Skeletal muscle tissue (tissue), 4 donors: ENCODE measurements around the gene EMP2. TPM values are rescaled to one million over a fixed set of nuclear protein-coding genes. Genes with fewer than 3 reads are reported as not detected.
A peak's percentile ranks its signal among the peaks of the same experiment; 100 is the strongest.

Source experiments
- H3K27ac ChIP-seq: one replicate; pipeline ENCODE4 v1.7.0; 2013; ENCODE audit warnings: mild to moderate bottlenecking, low read depth, low read length, inconsistent platforms
- H3K27me3 ChIP-seq, 3 donors: one replicate each; pipeline ENCODE4 v1.7.0; 2013; ENCODE audit warnings: low read length in 3 of 3; ENCODE audit not compliant: control insufficient read depth in 3 of 3, insufficient read depth in 3 of 3
- H3K36me3 ChIP-seq, 3 donors: one replicate each; pipeline ENCODE4 v1.7.0; 2013; ENCODE audit warnings: low read length in 3 of 3; ENCODE audit not compliant: control insufficient read depth in 3 of 3, insufficient read depth in 3 of 3
- H3K4me1 ChIP-seq, 3 donors: one replicate each; pipeline ENCODE4 v1.7.0; 2013; ENCODE audit warnings: low read length in 3 of 3, mild to moderate bottlenecking in 3 of 3; ENCODE audit not compliant: control insufficient read depth in 3 of 3, insufficient read depth in 3 of 3
- H3K4me3 ChIP-seq, 3 donors: one replicate each; pipeline ENCODE4 v1.7.0; 2013; ENCODE audit warnings: low read length in 3 of 3
- H3K9ac ChIP-seq, 3 donors: one replicate each; pipeline ENCODE4 v1.7.0; 2013; ENCODE audit warnings: low read length in 3 of 3, mild to moderate bottlenecking in 3 of 3, moderate library complexity in 2 of 3, low read depth in 1 of 3
- H3K9me3 ChIP-seq, 3 donors: one replicate each; pipeline ENCODE4 v1.7.0; 2013; ENCODE audit warnings: low read length in 3 of 3; ENCODE audit not compliant: control insufficient read depth in 3 of 3
- total RNA-seq: library from RNA; depleted of rRNA; stranded (reverse); fragments of >200 nt; gene quantifications from one replicate; pipeline ENCODE4 v1.2.3, GENCODE V29; 2014
- donor health status: Osteomylitis.

Gene EMP2
- total RNA-seq, 1 donor from 2014 or later: 42.8 TPM

GRCh38 chr16:10580883-10581247 lies 467 bp upstream of the EMP2 start:
- H3K9ac ChIP-seq: peak overlapping the region; percentile 43 to 93 (median 86)
- peaks cover 43 to 55% (median 44%) of the 10 kb centered on the region in 3 donors for H3K4me1 ChIP-seq
- no peaks in the 10 kb centered on the region for H3K9me3 ChIP-seq
- H3K27ac ChIP-seq: peak overlapping the region; percentile 90
- peak overlapping the region; percentile 80 to 85 (median 81) for H3K4me3 ChIP-seq
- H3K36me3 ChIP-seq: no peaks in the 10 kb centered on the region
- no peaks in the 10 kb centered on the region for H3K27me3 ChIP-seq

GRCh38 chr16:10579575-10579964 lies 828 bp downstream of the EMP2 start:
- peaks cover 47 to 63% (median 48%) of the 10 kb centered on the region in 3 donors for H3K4me1 ChIP-seq
- no peaks in the 10 kb centered on the region for H3K36me3 ChIP-seq
- H3K27ac ChIP-seq: peak overlapping the region; percentile 90
- no peaks in the 10 kb centered on the region for H3K9me3 ChIP-seq
- peak overlapping the region; percentile 54 to 93 (median 86) for H3K9ac ChIP-seq
- H3K4me3 ChIP-seq: peak overlapping the region; percentile 80 to 85 (median 81)
- no peaks in the 10 kb centered on the region for H3K27me3 ChIP-seq

- Histone ChIP-seq H3K9ac (peak overlapping the region in 2 of 3 donors; percentile 70 to 86), H3K27me3 (no peaks in the 10 kb centered on the region), H3K4me3 (peak overlapping the region; percentile 67 to 85 (median 80)), H3K36me3 (no peaks in the 10 kb centered on the region), H3K4me1 (peaks cover 47 to 63% (median 48%) of the 10 kb centered on the region in 3 donors), H3K9me3 (no peaks in the 10 kb centered on the region), H3K27ac (peak overlapping the region; percentile 90)
Measured at GRCh38 chr16:10578474-10579316, 1.7 kb downstream of the EMP2 start.

GRCh38 chr16:10577305-10578202 lies 2.8 kb downstream of the EMP2 start:
- Histone ChIP-seq H3K4me1 (peaks cover 47 to 63% (median 48%) of the 10 kb centered on the region in 3 donors), H3K27ac (peak overlapping the region; percentile 90), H3K36me3 (no peaks in the 10 kb centered on the region), H3K4me3 (peak overlapping the region; percentile 67 to 85 (median 80)), H3K27me3 (no peaks in the 10 kb centered on the region), H3K9me3 (no peaks in the 10 kb centered on the region), H3K9ac (peak overlapping the region; percentile 48 to 86 (median 70))

- peaks cover 48 to 64% (median 48%) of the 10 kb centered on the region in 3 donors for H3K4me1 ChIP-seq
- H3K27ac ChIP-seq: peak overlapping the region; percentile 90
- peaks cover 0 to under 1% (median 0%) of the 10 kb centered on the region in 3 donors for H3K36me3 ChIP-seq
- no peaks in the 10 kb centered on the region for H3K27me3 ChIP-seq
- H3K9me3 ChIP-seq: no peaks in the 10 kb centered on the region
- peak overlapping the region; percentile 37 to 52 (median 45) for H3K4me3 ChIP-seq
- H3K9ac ChIP-seq: peak overlapping the region in 2 of 3 donors; percentile 17 to 60
Measured at GRCh38 chr16:10576390-10577304, 3.8 kb downstream of the EMP2 start.

GRCh38 chr16:10575506-10576130 lies 4.8 kb downstream of the EMP2 start:
- no peaks in the 10 kb centered on the region for H3K9me3 ChIP-seq
- H3K9ac ChIP-seq: no peak overlapping the region
- H3K4me1 ChIP-seq: peaks cover 40 to 59% (median 44%) of the 10 kb centered on the region in 3 donors
- H3K36me3 ChIP-seq: peaks cover 0 to 5% (median 0%) of the 10 kb centered on the region in 3 donors
- H3K27ac ChIP-seq: no peak overlapping the region
- no peak overlapping the region for H3K4me3 ChIP-seq
- H3K27me3 ChIP-seq: no peaks in the 10 kb centered on the region

GRCh38 chr16:10572611-10573010 lies 7.8 kb downstream of the EMP2 start:
- Histone ChIP-seq H3K4me3 (no peak overlapping the region), H3K9ac (no peak overlapping the region), H3K9me3 (no peaks in the 10 kb centered on the region), H3K4me1 (peaks cover 28 to 47% (median 37%) of the 10 kb centered on the region in 3 donors), H3K27me3 (no peaks in the 10 kb centered on the region), H3K36me3 (peaks cover 0 to 6% (median under 1%) of the 10 kb centered on the region in 3 donors), H3K27ac (no peak overlapping the region)

- H3K9me3 ChIP-seq: no peaks in the 10 kb centered on the region
- H3K27me3 ChIP-seq: no peaks in the 10 kb centered on the region
- peaks cover 0 to 6% (median 4%) of the 10 kb centered on the region in 3 donors for H3K36me3 ChIP-seq
- no peak overlapping the region for H3K27ac ChIP-seq
- H3K9ac ChIP-seq: no peak overlapping the region
- H3K4me1 ChIP-seq: peaks cover 15 to 38% (median 26%) of the 10 kb centered on the region in 3 donors
- H3K4me3 ChIP-seq: no peak overlapping the region
Measured at GRCh38 chr16:10571354-10571753, 9.0 kb downstream of the EMP2 start.

GRCh38 chr16:10569621-10570020 lies 10.8 kb downstream of the EMP2 start:
- H3K27ac ChIP-seq: peak overlapping the region; percentile 41
- peak overlapping the region in 1 of 3 donors; percentile 60 for H3K9ac ChIP-seq
- no peaks in the 10 kb centered on the region for H3K27me3 ChIP-seq
- H3K36me3 ChIP-seq: peaks cover 0 to 6% (median 4%) of the 10 kb centered on the region in 3 donors
- H3K9me3 ChIP-seq: no peaks in the 10 kb centered on the region
- H3K4me3 ChIP-seq: peak overlapping the region in 1 of 3 donors; percentile 19
- peaks cover 17 to 37% (median 30%) of the 10 kb centered on the region in 3 donors for H3K4me1 ChIP-seq
